HepG2 (cell line): ENCODE data around the gene EIF4G2. TPM values are rescaled to one million over a fixed set of nuclear protein-coding genes. Genes with fewer than 3 reads are reported as not detected.

Source experiments
- ATAC-seq: fragments of 200-7000 bp; cut with Tn5 transposase; 3 replicates; pipeline ENCODE4 v1.9.1; 2020; ENCODE audit warnings: mild to moderate bottlenecking, moderate library complexity
- BruUV-seq: library from RNA; stranded (reverse); fragments of 400-500 nt; replicated peaks from 2 replicates; lab custom pipeline; 2021; lab: Mats Ljungman, UMichigan
- CTCF ChIA-PET: fragments of 300-600 bp; formaldehyde crosslinking; extraction: SDS; loops from one replicate; lab custom pipeline; 2021; ENCODE audit warnings: low total read pairs, inconsistent platforms, low intra/inter-chr PET ratio; lab: Yijun Ruan, JAX
- POLR2A ChIA-PET: fragments of 350-600 bp; sonication (Branson Sonifier 250); formaldehyde crosslinking; loops from one replicate; lab custom pipeline; 2020; ENCODE audit warnings: antibody characterized with exemption, inconsistent platforms; lab: Yijun Ruan, JAX
- DNase-seq: peaks from one replicate; pipeline ENCODE4 v3.0.0-alpha.2; 2015; ENCODE audit warnings: low spot score
- FAIRE-seq: peaks from 3 replicates; lab custom pipeline; 2011; peaks lifted over from hg19 to GRCh38; lab: Jason Lieb, UNC
- H2AFZ ChIP-seq: one replicate; pipeline ENCODE4 v1.6.1; 2011; ENCODE audit warnings: low read length, inconsistent platforms
- H3K27ac ChIP-seq: fragments of 300-600 bp; 3 replicates; pipeline ENCODE4 v1.8.0; 2011; ENCODE audit warnings: mixed run types, mild to moderate bottlenecking, mixed read lengths, low read length, inconsistent platforms; ENCODE audit not compliant: insufficient read depth; ENCODE audit errors: extremely low read length
- H3K27me3 ChIP-seq, 2 experiments: fragments of 200-600 bp in 1 of 2; 2 replicates in 1 of 2; 3 replicates in 1 of 2; pipeline versions ENCODE4 v1.6.0 to v1.8.0; 2011; ENCODE audit warnings: low read length in 2 of 2, mild to moderate bottlenecking in 2 of 2, moderate library complexity in 2 of 2, inconsistent platforms in 1 of 2; ENCODE audit not compliant: insufficient read depth in 2 of 2, control insufficient read depth in 1 of 2
- H3K36me3 ChIP-seq, 2 experiments: fragments of 200-600 bp in 1 of 2; replicated peaks in 1 of 2; 2 replicates in 1 of 2; 3 replicates in 1 of 2; pipeline versions ENCODE4 v1.5.1 to v1.8.0; 2011; ENCODE audit warnings: low read length in 2 of 2, inconsistent platforms in 1 of 2; ENCODE audit not compliant: insufficient read depth in 2 of 2, control insufficient read depth in 1 of 2
- H3K4me1 ChIP-seq: 2 replicates; pipeline ENCODE4 v1.5.1; 2012; ENCODE audit warnings: low read length, inconsistent platforms; ENCODE audit not compliant: insufficient read depth
- H3K4me2 ChIP-seq: 2 replicates; pipeline ENCODE4 v1.6.0; 2011; ENCODE audit warnings: low read depth, low read length, inconsistent platforms
- H3K4me3 ChIP-seq, 3 experiments: fragments of 200-600 bp in 1 of 3; sonication (generic), shearing (Covaris generic) in 1 of 3; replicated peaks in 1 of 3; 2 replicates each; pipeline ENCODE4 v1.5.1; 2011 to 2016; ENCODE audit warnings: low read length in 3 of 3, inconsistent platforms in 2 of 3, low read depth in 2 of 3, mild to moderate bottlenecking in 2 of 3, control low read depth in 1 of 3, mixed read lengths in 1 of 3; ENCODE audit not compliant: insufficient read depth in 1 of 3
- H3K79me2 ChIP-seq: one replicate; pipeline ENCODE4 v1.6.1; 2011; ENCODE audit warnings: low read length, inconsistent platforms; ENCODE audit not compliant: insufficient read depth
- H3K9ac ChIP-seq: 2 replicates; pipeline ENCODE4 v1.6.0; 2011; ENCODE audit warnings: mild to moderate bottlenecking, low read depth, low read length, inconsistent platforms; ENCODE audit not compliant: insufficient read depth
- H3K9me3 ChIP-seq: 2 replicates; pipeline ENCODE4 v1.5.1; 2012; ENCODE audit warnings: mild to moderate bottlenecking, low read length
- H4K20me1 ChIP-seq: 2 replicates; pipeline ENCODE4 v1.6.0; 2011; ENCODE audit warnings: inconsistent platforms, mild to moderate bottlenecking, low read length, moderate library complexity; ENCODE audit not compliant: insufficient read depth
- ATF7 ChIP-seq, 2 experiments: fragments of 450-650 bp in 1 of 2; sonication (generic) in 1 of 2; formaldehyde crosslinking in 1 of 2; IDR thresholded peaks; 2 replicates each; pipeline versions ENCODE4 v1.4.0 to v1.6.1; 2016 to 2020; ENCODE audit warnings: antibody characterized with exemption in 1 of 2, mild to moderate bottlenecking in 1 of 2, missing genetic modification reagents in 1 of 2
- GFI1 ChIP-seq: sonication (generic); formaldehyde crosslinking; IDR thresholded peaks from 2 replicates; pipeline ENCODE4 v1.5.0; 2020; ENCODE audit warnings: missing genetic modification reagents, mild to moderate bottlenecking, borderline replicate concordance
- ZNF121 ChIP-seq: sonication (generic); formaldehyde crosslinking; IDR thresholded peaks from 2 replicates; pipeline ENCODE4 v1.5.0; 2020; ENCODE audit warnings: mild to moderate bottlenecking, missing genetic modification reagents
- whole genome bisulfite sequencing: methylation state at CpG from one replicate; pipeline ENCODE4 v1.1.6; 2017; ENCODE audit warnings: low lambda C conversion rate; 5-methylcytosine and 5-hydroxymethylcytosine counted together
- in situ Hi-C: cut with HindIII; loops from 2 replicates; pipeline ENCODE4 v1.10.0; 2017; ENCODE audit warnings: low pct_unique_long_range_greater_than_20kb; ENCODE audit not compliant: extremely low pct_ligation_motif_present
- intact Hi-C: fragments of 100-400 bp; cut with micrococcal nuclease; formaldehyde crosslinking; loops from one replicate; pipeline ENCODE4 v1.10.0; 2022; ENCODE audit not compliant: unreplicated experiment
- polyA plus RNA-seq, 8 experiments: library from polyadenylated mRNA; depleted of rRNA in 3 of 8; stranded (reverse) in 7 of 8; unstranded in 1 of 8; fragments of >200 nt; fragmentation: Illumina TruSeq in 4 of 8; extraction: Trizol in 4 of 8; gene quantifications; 2 replicates each; pipeline versions ENCODE4 v1.2.1 to v1.2.3, GENCODE V29; 2011 to 2016; ENCODE audit warnings: low read depth in 4 of 8, missing spikeins in 1 of 8, mixed read lengths in 1 of 8; ENCODE audit not compliant: insufficient read depth in 1 of 8
- total RNA-seq, 5 experiments: library from RNA; depleted of rRNA; stranded (reverse); fragments of >200 nt; fragmentation: Illumina TruSeq; extraction: Trizol; gene quantifications; 2 replicates each; pipeline ENCODE4 v1.2.3, GENCODE V29; 2016; ENCODE audit warnings: low read depth in 1 of 5
- TF ChIP-seq, protein P1 (sequence below): sonication (generic); formaldehyde crosslinking; IDR thresholded peaks from 2 replicates; pipeline ENCODE4 v1.4.0; 2020; ENCODE audit warnings: mild to moderate bottlenecking, missing genetic modification reagents

The EIF4G2 gene
- total and polyA plus RNA-seq, 2 of the 13 experiments (the other 11 are each of a cell fraction or from before 2014, with no cell fraction given) = 362 to 546 TPM

DNA sequence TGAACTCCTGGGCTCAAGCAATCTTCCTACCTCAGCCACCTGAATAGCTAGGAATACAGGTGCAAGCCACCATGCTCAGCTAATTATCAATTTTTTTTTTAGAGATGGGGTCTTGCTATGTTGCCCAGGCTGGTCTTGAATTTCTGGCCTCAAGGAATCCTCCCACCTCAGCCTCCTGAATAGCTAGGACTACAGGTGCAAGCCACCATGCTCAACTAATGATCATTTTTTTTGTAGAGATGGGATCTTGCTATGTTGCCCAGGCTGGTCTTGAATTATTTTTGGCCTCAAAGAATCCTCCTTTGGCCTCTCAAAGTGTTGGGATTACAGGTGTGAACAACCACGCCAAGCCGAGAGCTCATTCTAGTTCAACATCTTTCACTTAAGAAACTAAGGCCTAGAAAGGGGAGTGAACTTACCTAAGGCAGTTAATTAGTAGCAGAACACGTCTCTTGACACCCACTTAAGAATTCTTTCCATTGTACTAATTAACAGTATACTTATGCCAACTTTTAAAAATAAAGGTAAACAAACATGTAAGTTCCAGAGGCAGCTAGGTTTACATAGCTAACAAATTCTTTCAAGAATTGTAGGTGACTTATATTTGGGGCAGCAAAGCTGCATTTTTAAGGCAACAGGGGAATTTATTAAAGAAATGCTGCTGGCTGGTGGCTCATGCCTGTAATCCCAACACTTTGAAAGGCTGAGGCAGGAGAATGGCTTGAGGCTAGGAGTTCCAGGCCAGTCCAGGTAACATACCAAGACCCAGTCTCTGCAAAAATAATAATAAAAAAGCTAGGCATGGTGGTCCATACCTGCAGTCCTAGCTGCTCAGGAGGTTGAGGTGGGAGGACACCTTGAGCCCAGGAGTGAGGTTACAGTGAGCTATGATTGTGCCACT lies 39.5 kb upstream of the EIF4G2 start:
- H3K4me1 ChIP-seq = no peaks in the 10 kb centered on the region
- ChIA-PET POLR2A (interaction anchor here (3.1 to 3.3 kb wide), 2 partner anchors 10 to 39 kb away, joined by 25 to 27 read pairs; partner anchors contain the start of genes EIF4G2 and ZBED5), CTCF (no interaction called here)
- H3K36me3 ChIP-seq = peaks cover 3 to 5% of the 10 kb centered on the region in 2 experiments; a peak in 3 of 5 replicates
- H3K27me3 ChIP-seq = no peaks in the 10 kb centered on the region
- intact Hi-C loops = no loop called here
- H3K4me2 ChIP-seq = no peak overlapping the region
- TF ChIP-seq, protein P1, sequence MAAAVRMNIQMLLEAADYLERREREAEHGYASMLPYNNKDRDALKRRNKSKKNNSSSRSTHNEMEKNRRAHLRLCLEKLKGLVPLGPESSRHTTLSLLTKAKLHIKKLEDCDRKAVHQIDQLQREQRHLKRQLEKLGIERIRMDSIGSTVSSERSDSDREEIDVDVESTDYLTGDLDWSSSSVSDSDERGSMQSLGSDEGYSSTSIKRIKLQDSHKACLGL (CRISPR knock-in tag) = no peak
- peak; percentile 89 for TF ChIP-seq ZNF121 (CRISPR knock-in tag)
- FAIRE-seq = no peak
- no peak for ATAC-seq
- no peaks in the 10 kb centered on the region for H3K79me2 ChIP-seq
- no peak overlapping the region for H3K4me3 ChIP-seq
- no peak overlapping the region for H2AFZ ChIP-seq
- no peak overlapping the region for H3K9ac ChIP-seq
- H3K9me3 ChIP-seq = no peaks in the 10 kb centered on the region
- 95% methylated on average over 3 of the region's 3 CpGs for WGBS
- in situ Hi-C loops = no loop called here
- DNase-seq = no peak
- H4K20me1 ChIP-seq = no peaks in the 10 kb centered on the region
- no peak overlapping the region for H3K27ac ChIP-seq
- BruUV-seq = no TSS peak

DNA sequence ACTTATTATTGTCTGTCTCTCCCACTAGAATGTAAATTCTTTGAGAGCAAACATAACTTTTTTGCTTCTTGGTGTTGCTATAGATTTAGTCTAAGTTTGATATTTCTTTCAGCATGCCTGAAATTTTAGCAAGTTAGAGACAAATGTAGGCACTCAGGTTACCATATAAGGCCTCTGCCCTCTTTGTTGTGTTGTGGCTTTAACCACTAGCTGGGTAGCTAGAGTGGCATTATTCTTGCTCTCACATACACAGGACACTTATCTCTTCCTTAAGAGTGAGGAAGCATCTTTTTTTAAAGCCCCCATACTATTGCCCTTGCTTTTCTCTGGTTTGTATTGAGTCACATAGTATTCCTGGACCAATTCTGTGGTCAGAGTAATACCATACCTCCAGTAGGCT lies 37.9 kb upstream of the EIF4G2 start:
- BruUV-seq = no TSS peak
- ATAC-seq (no peak), DNase-seq (no peak), FAIRE-seq (no peak)
- Histone ChIP-seq H3K4me2 (no peak overlapping the region), H3K4me3 (no peak overlapping the region), H3K79me2 (no peaks in the 10 kb centered on the region), H4K20me1 (no peaks in the 10 kb centered on the region), H3K27ac (no peak overlapping the region), H3K4me1 (no peaks in the 10 kb centered on the region), H2AFZ (no peak overlapping the region), H3K9ac (no peak overlapping the region), H3K36me3 (no peaks in the 10 kb centered on the region), H3K27me3 (no peaks in the 10 kb centered on the region), H3K9me3 (no peaks in the 10 kb centered on the region)
- ChIA-PET POLR2A (interaction anchor here (1.0 to 3.3 kb wide), 3 partner anchors 11 to 38 kb away, joined by 3 to 27 read pairs (median 25); partner anchors contain the start of genes EIF4G2 and ZBED5), CTCF (no interaction called here)
- in situ Hi-C loops (no loop called here), intact Hi-C loops (no loop called here)
- TF ChIP-seq ATF7 (IDR thresholded peaks at IDR 0.05) (no peak), ATF7 (CRISPR knock-in tag; IDR thresholded peaks at IDR 0.05) (no peak), GFI1 (CRISPR knock-in tag) (no peak)
